Activated T-cell treated with anti-CD3 and anti-CD28 coated beads for 24 hours (primary cell): ENCODE results near the gene ARF1.

Source experiments
- DNase-seq: peaks from one replicate; pipeline ENCODE4 v3.0.0-alpha.2; 2020; ENCODE audit warnings: low read depth

Gene ARF1

GRCh38 chr1:228122921-228123441, 40.5 kb downstream of the ARF1 start:
- no peak for DNase-seq

- no peak for DNase-seq
These were observed 41.0 kb downstream of the ARF1 start for GRCh38 chr1:228123505-228123904.

DNA sequence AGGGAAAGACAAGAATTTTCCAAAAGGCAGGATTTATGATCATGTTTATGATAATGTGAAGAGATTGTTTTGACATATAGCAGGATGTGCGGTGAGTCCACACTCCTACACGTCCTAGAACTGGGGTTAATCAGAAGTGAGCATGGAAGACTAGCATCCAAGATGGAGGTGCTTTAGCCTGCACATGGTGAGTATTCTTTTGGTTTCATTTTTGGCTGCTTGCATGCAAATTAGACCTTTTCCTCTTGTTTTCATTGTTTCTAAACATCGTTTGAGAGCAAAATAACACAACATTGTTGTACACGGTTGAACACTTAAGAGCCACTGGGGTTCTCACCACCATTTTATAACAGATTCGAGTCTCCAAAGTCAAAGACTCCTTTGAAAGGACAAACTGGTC, 42.7 kb downstream of the ARF1 start:
- DNase-seq, result no peak

DNA sequence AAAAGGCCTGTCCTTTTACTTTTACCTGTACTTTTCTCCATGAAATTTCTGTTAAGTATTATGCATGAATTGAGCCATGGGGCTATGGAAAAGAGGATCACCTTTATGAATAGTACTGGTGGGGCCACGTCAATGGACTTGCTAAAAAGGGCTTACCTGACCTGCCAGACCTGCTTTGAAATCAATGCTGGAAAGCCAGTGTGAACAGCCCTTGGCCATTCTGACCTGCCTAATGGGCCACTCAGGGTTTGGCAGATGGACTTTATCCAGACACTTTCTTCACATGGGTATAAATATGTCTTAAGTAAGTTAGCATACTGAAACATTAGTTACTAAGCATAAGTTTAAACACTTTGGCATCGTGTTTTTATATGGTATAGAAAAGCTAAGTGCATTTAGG, 49.3 kb downstream of the ARF1 start:
- DNase-seq, result no peak

- no peak for DNase-seq
These were observed 52.1 kb downstream of the ARF1 start for GRCh38 chr1:228134591-228134990.

- DNase-seq, result no peak
These were observed 54.4 kb downstream of the ARF1 start for GRCh38 chr1:228136901-228137300.

GRCh38 chr1:228139406-228139930, 57.0 kb downstream of the ARF1 start:
- no peak for DNase-seq

DNA sequence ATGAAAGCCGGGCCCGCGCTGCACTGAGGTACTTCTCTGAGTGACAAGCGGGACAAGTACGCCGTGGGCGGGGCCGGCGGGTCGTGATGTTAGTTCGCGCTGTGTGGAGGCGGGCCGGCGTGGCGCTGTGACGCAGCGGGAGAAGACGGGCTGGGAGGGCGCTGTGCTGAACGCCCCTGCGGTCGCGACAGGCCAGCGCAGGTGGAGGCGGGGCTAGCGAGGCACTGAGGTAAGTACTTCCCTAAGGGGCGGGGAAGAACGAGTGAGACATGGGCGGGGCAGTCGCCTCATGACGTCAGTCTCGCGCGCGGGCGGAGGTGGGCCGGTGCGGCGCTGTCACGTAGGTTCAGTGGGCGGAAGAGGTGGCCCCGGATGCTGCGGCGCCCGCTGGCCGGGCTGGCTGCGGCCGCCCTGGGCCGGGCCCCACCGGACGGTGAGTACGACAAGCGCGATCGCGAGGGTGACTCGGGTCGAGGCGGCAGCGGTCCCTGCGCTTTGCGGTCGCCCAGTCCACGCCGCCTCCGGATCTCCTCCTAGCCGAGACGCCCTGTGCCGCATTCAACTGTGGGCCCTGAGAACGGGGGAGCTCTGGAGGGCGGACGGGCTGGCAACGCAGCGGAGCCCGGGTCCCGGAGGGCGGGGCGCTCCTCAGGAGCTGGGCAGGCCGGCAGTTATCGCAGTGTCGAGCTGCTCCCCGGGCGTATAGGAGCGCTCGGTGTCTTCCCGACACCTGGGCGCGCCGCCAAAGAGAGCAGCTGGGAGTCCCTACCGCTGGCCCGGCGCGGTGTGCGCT, 57.6 kb downstream of the ARF1 start, which contains the start of gene GUK1:
Gene GUK1, plus strand, starts transcription at position 349 of the 793 bp plus-strand sequence. Its CDS starts 24 bp downstream, at position 373.
- peak; percentile 100 for DNase-seq

- DNase-seq, result no peak
These were observed 58.3 kb downstream of the ARF1 start for GRCh38 chr1:228140724-228141225.

DNA sequence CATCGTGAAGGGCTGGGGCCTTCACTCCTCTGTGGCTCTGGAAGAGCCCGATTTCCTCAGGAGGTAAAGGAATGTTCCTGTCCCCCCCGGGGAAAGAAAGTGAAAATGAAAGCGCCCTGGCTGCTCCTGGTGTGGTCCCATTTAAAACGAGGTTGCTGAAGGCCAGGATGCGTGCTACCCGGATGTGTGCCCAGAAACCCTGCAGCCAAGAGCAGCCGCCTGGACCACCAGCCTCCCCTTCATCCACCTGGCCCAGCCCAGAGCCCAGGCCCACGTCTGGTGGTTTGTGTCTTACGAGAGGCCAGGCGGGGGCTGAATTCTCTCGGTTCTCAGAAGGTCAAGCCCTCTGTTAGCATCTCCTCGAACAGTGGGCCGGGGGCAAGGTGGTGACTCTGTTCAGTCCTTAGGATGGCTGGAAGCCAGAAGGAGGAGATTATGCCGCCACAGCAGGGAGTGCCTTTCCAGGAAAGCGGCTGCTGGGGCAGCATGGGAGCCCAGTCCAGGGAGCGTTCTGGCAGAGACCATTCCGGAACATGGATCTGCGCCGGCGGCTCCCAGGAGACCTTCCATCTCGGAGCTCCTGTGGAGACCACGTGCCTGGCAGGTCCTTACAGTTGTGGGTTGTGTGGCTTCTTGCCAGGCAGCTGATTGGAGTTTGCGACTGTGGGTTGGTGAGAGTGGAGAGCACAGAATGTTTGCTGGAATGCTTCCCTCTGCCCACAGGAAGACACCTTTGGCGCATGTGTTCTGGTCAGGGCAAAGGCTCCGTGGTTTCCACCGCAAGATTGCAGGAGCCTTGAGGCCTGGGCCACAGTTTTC, 58.9 kb downstream of the ARF1 start:
- no peak for DNase-seq

DNA sequence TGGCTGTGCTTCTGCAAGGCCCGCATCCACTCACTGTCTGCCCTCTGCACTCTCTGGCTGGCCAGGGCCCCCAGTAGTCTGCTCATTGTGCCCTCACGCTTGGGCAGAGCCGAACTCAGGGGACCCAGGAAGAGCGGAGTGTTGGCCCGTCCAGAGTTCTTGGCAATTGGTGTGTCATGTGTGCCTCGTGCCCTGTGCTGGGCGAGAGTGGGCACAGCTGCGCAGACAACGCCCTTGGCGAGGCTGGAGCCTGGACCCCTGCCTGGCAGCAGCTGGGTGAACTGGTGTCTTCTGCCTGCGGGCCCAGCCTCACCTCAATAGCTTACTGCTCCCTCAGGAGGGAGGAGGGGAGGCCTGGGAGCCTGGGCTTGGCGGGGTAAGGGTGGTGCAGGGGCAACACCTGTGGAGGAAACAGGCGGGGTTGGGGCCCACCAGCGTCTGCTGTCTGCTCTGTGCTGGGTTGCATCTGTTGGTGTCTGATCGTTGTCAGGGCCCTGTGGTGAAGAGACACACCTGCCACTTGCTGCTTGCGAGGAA, 59.7 kb downstream of the ARF1 start:
- no peak for DNase-seq

DNA sequence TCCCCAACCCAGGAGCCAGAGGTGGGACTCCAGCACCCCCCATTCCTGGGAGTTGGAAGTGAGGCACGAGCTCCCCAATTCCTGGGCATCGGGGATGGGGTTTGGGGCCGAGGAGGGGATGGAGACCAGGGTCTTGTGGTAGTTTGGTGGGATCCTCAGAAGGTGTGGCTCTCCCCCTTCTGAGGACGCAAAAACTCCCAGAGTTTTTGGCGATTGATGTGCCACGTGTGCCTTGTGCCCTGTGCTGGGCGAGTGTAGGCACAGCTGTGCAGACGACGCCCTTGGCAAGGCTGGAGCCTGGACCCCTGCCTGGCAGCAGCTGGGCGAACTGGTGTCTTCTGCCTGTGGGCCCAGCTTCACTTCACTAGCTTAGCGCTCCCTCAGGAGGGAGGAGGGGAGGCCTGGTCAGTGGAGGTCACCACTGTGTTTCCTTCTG, 60.2 kb downstream of the ARF1 start:
- no peak for DNase-seq

DNA sequence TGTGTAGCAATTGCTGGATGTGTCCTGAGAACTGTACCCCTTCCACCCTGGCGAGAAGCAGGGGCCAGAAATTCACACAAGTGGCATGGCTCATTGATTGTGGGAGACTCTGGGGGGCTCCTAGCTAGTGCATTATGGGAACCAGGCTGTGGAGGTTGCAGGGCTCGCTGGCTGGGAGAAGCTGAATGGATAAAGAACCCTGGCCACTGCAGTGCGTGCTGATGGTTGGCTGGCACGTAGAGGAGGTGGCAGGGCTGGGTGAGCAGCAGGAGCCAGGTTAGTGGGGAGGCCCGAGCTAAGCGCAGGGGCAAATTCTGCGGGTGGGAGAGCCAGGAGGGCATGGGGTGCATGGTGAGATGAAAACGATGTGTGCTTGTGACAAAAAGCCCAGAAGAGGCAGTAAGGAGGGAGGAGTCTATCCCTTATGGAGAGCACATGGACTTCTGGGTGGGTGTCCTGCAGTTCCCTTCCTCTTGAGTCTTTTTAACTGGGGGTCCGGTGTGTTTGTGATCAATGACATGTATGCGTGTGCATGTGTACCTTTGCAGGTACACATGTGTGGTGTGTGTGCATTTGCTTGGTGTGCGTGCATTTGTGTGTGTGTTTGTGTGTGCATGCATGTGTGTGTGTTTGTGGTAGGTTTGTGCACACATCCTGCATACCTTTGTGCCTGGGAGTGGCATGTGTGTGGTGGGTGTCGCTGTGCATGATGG, 61.1 kb downstream of the ARF1 start:
- DNase-seq, result no peak

- DNase-seq, result no peak
These were observed 61.9 kb downstream of the ARF1 start for GRCh38 chr1:228144193-228144992.

DNA sequence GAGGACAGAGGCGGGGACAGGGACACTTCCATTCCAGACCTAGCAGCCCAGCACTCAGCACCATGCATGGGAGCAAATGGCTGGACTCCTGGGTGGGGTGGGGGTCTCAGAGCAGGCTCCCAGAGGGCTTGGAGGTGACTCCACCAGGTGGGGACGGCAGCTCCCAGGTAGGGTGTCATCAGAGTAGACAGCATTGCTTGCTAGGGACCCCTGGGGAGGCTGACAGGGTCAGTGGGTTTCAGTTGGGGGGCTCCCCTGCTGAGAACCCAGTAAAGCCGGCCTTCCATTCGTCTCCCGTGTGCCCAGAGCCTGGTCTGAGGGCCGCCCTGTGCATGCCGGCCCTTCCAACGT, 62.5 kb downstream of the ARF1 start:
- DNase-seq, result no peak

- no peak for DNase-seq
These were observed 63.2 kb downstream of the ARF1 start for GRCh38 chr1:228145463-228146416.

DNA sequence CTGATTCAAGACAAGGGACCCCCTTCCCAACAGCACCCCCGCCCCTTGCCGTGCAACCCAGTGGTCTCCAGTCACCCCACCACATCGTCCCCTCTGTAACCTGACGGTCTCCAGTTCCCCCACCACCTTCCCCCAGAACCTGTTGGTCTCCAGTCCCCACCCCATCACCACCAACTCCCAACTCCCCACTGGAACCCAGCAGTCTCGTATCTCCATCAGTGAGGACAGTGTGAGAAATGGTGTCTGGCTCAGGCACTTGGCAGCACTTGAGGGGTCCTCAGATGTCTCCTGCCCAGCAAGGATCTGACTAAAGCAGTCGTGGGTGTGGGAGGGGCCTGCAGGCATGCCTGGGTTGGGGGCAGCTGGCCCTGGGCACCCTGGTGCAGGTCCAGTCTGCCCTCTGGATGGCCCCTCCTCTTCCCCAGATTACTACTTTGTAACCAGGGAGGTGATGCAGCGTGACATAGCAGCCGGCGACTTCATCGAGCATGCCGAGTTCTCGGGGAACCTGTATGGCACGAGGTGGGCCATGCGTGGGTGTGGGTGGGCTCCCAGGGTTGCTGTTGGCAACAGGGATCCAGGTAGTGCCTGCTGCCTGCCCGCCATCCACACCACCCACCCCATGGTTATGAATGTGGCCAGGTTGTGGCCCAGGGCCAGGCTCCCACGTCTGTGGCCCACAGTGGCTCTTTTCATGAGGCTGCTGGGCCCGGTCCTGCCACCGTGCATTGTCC, 64.1 kb downstream of the ARF1 start:
- no peak for DNase-seq

DNA sequence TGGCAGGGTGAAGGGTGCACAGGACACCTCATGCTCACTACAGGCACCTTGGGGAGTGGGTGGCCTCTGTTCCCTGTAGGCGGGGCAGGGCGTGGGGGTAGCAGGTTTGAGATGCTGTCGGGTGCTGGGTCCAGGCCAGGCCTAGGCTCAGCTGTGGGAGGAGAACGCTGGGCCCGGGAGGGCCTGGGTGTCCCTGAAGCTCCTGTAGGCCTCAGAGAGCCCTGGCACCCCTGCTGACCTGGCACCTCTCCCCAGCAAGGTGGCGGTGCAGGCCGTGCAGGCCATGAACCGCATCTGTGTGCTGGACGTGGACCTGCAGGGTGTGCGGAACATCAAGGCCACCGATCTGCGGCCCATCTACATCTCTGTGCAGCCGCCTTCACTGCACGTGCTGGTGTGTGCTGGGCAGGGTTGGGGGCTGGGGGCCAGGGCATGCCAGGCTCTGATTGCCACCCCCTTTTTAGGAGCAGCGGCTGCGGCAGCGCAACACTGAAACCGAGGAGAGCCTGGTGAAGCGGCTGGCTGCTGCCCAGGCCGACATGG, 64.7 kb downstream of the ARF1 start:
- no peak for DNase-seq

DNA sequence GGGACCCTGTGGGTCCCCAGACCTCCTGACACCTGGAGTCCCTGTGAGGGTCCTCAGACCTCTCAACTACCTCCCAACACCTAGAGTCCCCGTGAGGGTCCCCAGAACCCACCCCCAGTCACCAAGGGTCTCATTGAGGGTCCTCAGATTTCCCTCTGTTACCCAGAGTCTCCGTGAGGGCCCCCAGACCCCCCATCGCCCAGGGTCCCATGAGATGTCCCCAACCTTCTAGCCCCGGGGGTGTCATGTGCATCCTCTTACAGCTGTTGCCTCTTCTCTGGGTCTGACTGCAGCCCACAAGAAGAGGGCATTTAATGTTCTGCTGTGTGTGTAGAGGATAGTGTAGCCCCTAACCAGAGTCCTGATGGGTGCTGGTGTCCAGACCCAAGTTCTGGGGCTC, 65.3 kb downstream of the ARF1 start:
- DNase-seq, result no peak
